SK-N-SH (cell line): ENCODE data around the gene CREBRF. TPM values are rescaled to one million over a fixed set of nuclear protein-coding genes. Genes with fewer than 3 reads are reported as not detected.

Source experiments
- CTCF ChIA-PET: fragments of 300-600, 350-600 bp; formaldehyde crosslinking; extraction: SDS; loops from one replicate; lab custom pipeline; 2021; lab: Yijun Ruan, JAX
- POLR2A ChIA-PET: fragments of 350-600 bp; sonication (Branson Sonifier 250); formaldehyde crosslinking; extraction: SDS; loops from one replicate; lab custom pipeline; 2020; ENCODE audit warnings: antibody characterized with exemption, inconsistent platforms; lab: Yijun Ruan, JAX
- DNase-seq: peaks from one replicate; pipeline ENCODE4 v3.0.0; 2012
- H2AFZ ChIP-seq: fragments of 200-600 bp; sonication (generic); 2 replicates; pipeline ENCODE4 v1.8.1; 2016; ENCODE audit warnings: antibody characterized with exemption, mild to moderate bottlenecking, low read depth
- H3F3A ChIP-seq: fragments of 200-600 bp; sonication (generic); replicated peaks from 2 replicates; pipeline ENCODE3; 2016; ENCODE audit warnings: antibody characterized with exemption, mild to moderate bottlenecking; ENCODE audit not compliant: insufficient read depth
- H3K27ac ChIP-seq, 2 experiments: fragments of 200-500 bp in 1 of 2; fragments of 200-600 bp in 1 of 2; sonication (Bioruptor generic) in 1 of 2; sonication (generic), shearing (Covaris generic) in 1 of 2; 2 replicates each; pipeline versions ENCODE4 v1.5.1 to v1.6.1; 2014 to 2016; ENCODE audit warnings: low read depth in 2 of 2, inconsistent platforms in 1 of 2, low read length in 1 of 2, mild to moderate bottlenecking in 1 of 2, mixed read lengths in 1 of 2
- H3K27me3 ChIP-seq: fragments of 200-600 bp; sonication (generic), shearing (Covaris generic); 2 replicates; pipeline ENCODE4 v1.6.1; 2016; ENCODE audit warnings: mixed run types; ENCODE audit not compliant: insufficient read depth
- H3K36me3 ChIP-seq, 2 experiments: fragments of 200-500 bp in 1 of 2; fragments of 200-600 bp in 1 of 2; sonication (Bioruptor generic) in 1 of 2; sonication (generic) in 1 of 2; replicated peaks in 1 of 2; 2 replicates each; pipeline versions ENCODE3 to v1.5.1; 2014 to 2016; ENCODE audit warnings: low read length in 1 of 2, mild to moderate bottlenecking in 1 of 2; ENCODE audit not compliant: insufficient read depth in 2 of 2, control insufficient read depth in 1 of 2
- H3K4me1 ChIP-seq, 2 experiments: fragments of 200-500 bp in 1 of 2; fragments of 200-600 bp in 1 of 2; sonication (Bioruptor generic) in 1 of 2; sonication (generic), shearing (Covaris generic) in 1 of 2; 2 replicates each; pipeline versions ENCODE4 v1.5.1 to v1.6.1; 2014 to 2016; ENCODE audit warnings: low read depth in 1 of 2, low read length in 1 of 2, mixed run types in 1 of 2; ENCODE audit not compliant: insufficient read depth in 2 of 2, control insufficient read depth in 1 of 2
- H3K4me2 ChIP-seq: fragments of 200-600 bp; sonication (generic), shearing (Covaris generic); 2 replicates; pipeline ENCODE4 v1.6.1; 2017; ENCODE audit warnings: mixed run types
- H3K4me3 ChIP-seq, 2 experiments: fragments of 200-500 bp in 1 of 2; fragments of 200-600 bp in 1 of 2; sonication (Bioruptor generic) in 1 of 2; sonication (generic), shearing (Covaris generic) in 1 of 2; 2 replicates each; pipeline versions ENCODE4 v1.5.1 to v1.8.1; 2014 to 2016; ENCODE audit warnings: low read depth in 2 of 2, inconsistent platforms in 1 of 2, low read length in 1 of 2, mild to moderate bottlenecking in 1 of 2, mixed read lengths in 1 of 2, moderate library complexity in 1 of 2
- H3K79me2 ChIP-seq: fragments of 200-600 bp; sonication (generic); 2 replicates; pipeline ENCODE4 v1.8.1; 2017; ENCODE audit warnings: mild to moderate bottlenecking; ENCODE audit not compliant: insufficient read depth
- H3K9ac ChIP-seq: fragments of 200-600 bp; sonication (generic); 2 replicates; pipeline ENCODE4 v1.6.1; 2017; ENCODE audit warnings: mixed run types
- H3K9me2 ChIP-seq: fragments of 200-600 bp; sonication (generic); 2 replicates; pipeline ENCODE4 v1.6.1; 2017; ENCODE audit warnings: mixed run types
- H3K9me3 ChIP-seq: fragments of 200-600 bp; sonication (generic); 2 replicates; pipeline ENCODE4 v1.6.1; 2017; ENCODE audit warnings: mixed run types, mild to moderate bottlenecking, moderate library complexity
- H4K20me1 ChIP-seq: fragments of 200-600 bp; sonication (generic); 2 replicates; pipeline ENCODE4 v1.6.1; 2017; ENCODE audit warnings: mild to moderate bottlenecking, mixed run types; ENCODE audit not compliant: insufficient read depth
- EP300 ChIP-seq, 2 experiments: IDR thresholded peaks; 2 replicates each; pipeline versions ENCODE4 v1.4.0 to v1.6.1; 2012; ENCODE audit warnings: borderline replicate concordance in 1 of 2, low read depth in 1 of 2, low read length in 1 of 2
- FOSL2 ChIP-seq: IDR thresholded peaks from 2 replicates; pipeline ENCODE4 v1.4.0; 2012; ENCODE audit warnings: low read depth, mild to moderate bottlenecking, moderate library complexity, borderline replicate concordance
- JUND ChIP-seq: IDR thresholded peaks from 2 replicates; pipeline ENCODE4 v1.4.0; 2012
- MAX ChIP-seq: IDR thresholded peaks from 2 replicates; pipeline ENCODE4 v1.4.0; 2012; ENCODE audit warnings: low read depth
- MEF2A ChIP-seq: IDR thresholded peaks from 2 replicates; pipeline ENCODE4 v1.4.0; 2012; ENCODE audit warnings: low read depth, borderline replicate concordance
- NFIC ChIP-seq: IDR thresholded peaks from 2 replicates; pipeline ENCODE4 v1.4.0; 2012; ENCODE audit warnings: borderline replicate concordance
- NRF1 ChIP-seq: IDR thresholded peaks from 2 replicates; pipeline ENCODE4 v1.6.1; 2012; ENCODE audit warnings: low read depth, mild to moderate bottlenecking, low read length
- PBX3 ChIP-seq: IDR thresholded peaks from 2 replicates; pipeline ENCODE4; 2012
- POLR2AphosphoS5 ChIP-seq: IDR thresholded peaks from 2 replicates; pipeline ENCODE4 v1.6.1; 2012; ENCODE audit warnings: low read depth, low read length
- RCOR1 ChIP-seq: fragments of 150-350 bp; IDR thresholded peaks from 2 replicates; pipeline ENCODE4 v1.6.1; 2017; ENCODE audit warnings: antibody characterized with exemption, low read length
- TCF12 ChIP-seq: IDR thresholded peaks from 2 replicates; pipeline ENCODE4 v1.4.0; 2012
- TEAD4 ChIP-seq: IDR thresholded peaks from 2 replicates; pipeline ENCODE4 v1.4.0; 2012; ENCODE audit warnings: mild to moderate bottlenecking, borderline replicate concordance; ENCODE audit not compliant: insufficient read depth
- USF1 ChIP-seq: IDR thresholded peaks from 2 replicates; pipeline ENCODE4 v1.4.0; 2012; ENCODE audit warnings: low read depth, borderline replicate concordance
- ZBTB33 ChIP-seq: IDR thresholded peaks from 2 replicates; pipeline ENCODE4 v1.4.0; 2012; ENCODE audit warnings: low read depth, borderline replicate concordance
- WGBS: methylation state at CpG from one replicate; pipeline ENCODE4 v1.1.6; 2017; ENCODE audit warnings: low lambda C conversion rate; 5-methylcytosine and 5-hydroxymethylcytosine counted together
- polyA plus RNA-seq, 3 experiments: library from polyadenylated mRNA; depleted of rRNA; stranded (reverse); fragments of >200 nt; gene quantifications; 2 replicates each; pipeline ENCODE4 v1.2.3, GENCODE V29; 2012

Gene CREBRF
- polyA plus RNA-seq, 1 of the 3 experiments (the other 2 are of a cell fraction): 2.4 TPM

- Histone ChIP-seq H2AFZ (no peak overlapping the region), H3K4me1 (peaks cover 0 to 9% of the 10 kb centered on the region in 2 experiments; a peak in 1 of 4 replicates), H4K20me1 (no peaks in the 10 kb centered on the region; the same call in 1 of the 2 replicates), H3K9me3 (no peaks in the 10 kb centered on the region), H3K79me2 (no peaks in the 10 kb centered on the region; the same call in 1 of the 2 replicates), H3K27ac (peak overlapping the region in 1 of 2 experiments; percentile 79; a peak in 3 of 4 replicates), H3F3A (peaks cover 23% of the 10 kb centered on the region), H3K9me2 (no peaks in the 10 kb centered on the region), H3K36me3 (peaks cover 7 to 17% of the 10 kb centered on the region in 2 experiments), H3K4me2 (peak overlapping the region; percentile 46; the same call in 1 of the 2 replicates), H3K9ac (no peak overlapping the region), H3K27me3 (no peaks in the 10 kb centered on the region), H3K4me3 (no peak overlapping the region)
- CTCF ChIA-PET: no interaction called here
- TF ChIP-seq NFIC: peak; percentile 92
- peak; percentile 94 for TF ChIP-seq MEF2A
- peak; percentile 71 for TF ChIP-seq TCF12
- no peak for TF ChIP-seq FOSL2
- TF ChIP-seq RCOR1: no peak
- TF ChIP-seq TEAD4: peak; percentile 54; the same call in 1 of the 2 replicates
- no peak for TF ChIP-seq ZBTB33
- peak; percentile 27; the same call in 1 of the 2 replicates for TF ChIP-seq POLR2AphosphoS5
- TF ChIP-seq MAX: 0 out of 2 replicates have a peak, but pooled peaks have one; percentile 12
- TF ChIP-seq NRF1: no peak
- peak in 1 of 2 experiments; percentile 67; a peak in 1 of 4 replicates for TF ChIP-seq EP300 (IDR thresholded peaks at IDR 0.05; ENCODE audit: borderline replicate concordance in 1 of 2, low read depth in 1 of 2, low read length in 1 of 2)
- peak; percentile 39; the same call in 1 of the 2 replicates for TF ChIP-seq PBX3
- TF ChIP-seq USF1: peak; percentile 60; the same call in 1 of the 2 replicates
- TF ChIP-seq JUND: peak; percentile 57
- WGBS: 39% methylated on average over 4 of the region's 4 CpGs
- DNase-seq: no peak
- POLR2A ChIA-PET: no interaction called here
Observed at GRCh38 chr5:173094012-173094661, 38.0 kb downstream of the CREBRF start.
